ENCODE data around the gene TRIM44.
"Not testable (repeated sequence)": the region's sequence is repeated elsewhere in the genome, so short reads cannot be mapped to it uniquely, and the experiment has no call there.

Gene TRIM44

GRCh38 chr11:35761899-35762298 is 99.3 kb downstream of the TRIM44 start:
- H3K4me3 ChIP-seq (ENCODE audit: low read length): no peak overlapping the region
- TF ChIP-seq ZNF274 (IDR thresholded peaks at IDR 0.05; ENCODE audit: low read depth, low read length): no peak

DNA sequence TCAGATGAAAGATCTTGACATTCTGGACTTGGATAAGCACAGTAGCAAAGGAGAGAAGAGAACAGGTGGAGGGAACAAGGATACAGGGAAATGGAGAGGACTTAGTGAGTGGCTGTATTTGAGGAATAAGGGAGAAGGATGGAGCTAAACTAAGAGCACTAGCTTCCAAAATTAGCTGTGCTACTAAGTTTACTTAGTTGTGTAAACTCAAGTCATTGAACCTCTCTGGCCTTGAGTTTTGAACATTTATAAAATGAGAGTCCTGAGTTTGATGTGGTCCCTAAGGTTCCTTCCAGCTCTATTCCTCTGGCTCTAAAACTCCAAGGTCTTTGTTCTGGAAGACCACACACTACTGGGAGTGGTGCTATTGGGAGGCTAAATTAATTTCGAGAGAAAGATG is 100.7 kb downstream of the TRIM44 start:
- TF ChIP-seq ZNF274 (IDR thresholded peaks at IDR 0.05; ENCODE audit: low read depth, low read length): no peak
- H3K4me3 ChIP-seq (ENCODE audit: low read length): no peak overlapping the region

- H3K4me3 ChIP-seq (ENCODE audit: low read length): no peak overlapping the region
- no peak for TF ChIP-seq ZNF274 (IDR thresholded peaks at IDR 0.05; ENCODE audit: low read depth, low read length)
Measured at GRCh38 chr11:35763765-35764164, 101.2 kb downstream of the TRIM44 start.

DNA sequence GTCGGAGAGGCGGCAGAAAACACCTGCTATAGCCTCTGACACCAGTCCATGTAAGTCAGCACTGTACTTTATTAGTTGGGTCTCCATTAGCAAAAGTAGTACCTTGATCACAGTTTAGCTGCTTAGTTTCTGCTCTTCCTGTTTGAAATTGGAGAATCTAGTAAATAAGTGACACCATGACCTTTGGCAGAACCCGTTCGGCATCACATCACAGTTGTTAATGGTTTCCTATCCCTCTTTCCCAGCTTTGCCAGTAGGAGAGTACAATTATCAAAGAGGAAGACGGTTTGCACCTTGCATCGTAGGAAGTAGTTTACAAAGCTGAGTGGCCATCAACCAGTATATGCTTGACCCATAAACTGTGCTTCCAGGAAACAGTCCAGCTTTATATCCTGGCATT is 101.8 kb downstream of the TRIM44 start:
- no peak overlapping the region for H3K4me3 ChIP-seq (ENCODE audit: low read length)
- TF ChIP-seq ZNF274 (IDR thresholded peaks at IDR 0.05; ENCODE audit: low read depth, low read length): no peak

DNA sequence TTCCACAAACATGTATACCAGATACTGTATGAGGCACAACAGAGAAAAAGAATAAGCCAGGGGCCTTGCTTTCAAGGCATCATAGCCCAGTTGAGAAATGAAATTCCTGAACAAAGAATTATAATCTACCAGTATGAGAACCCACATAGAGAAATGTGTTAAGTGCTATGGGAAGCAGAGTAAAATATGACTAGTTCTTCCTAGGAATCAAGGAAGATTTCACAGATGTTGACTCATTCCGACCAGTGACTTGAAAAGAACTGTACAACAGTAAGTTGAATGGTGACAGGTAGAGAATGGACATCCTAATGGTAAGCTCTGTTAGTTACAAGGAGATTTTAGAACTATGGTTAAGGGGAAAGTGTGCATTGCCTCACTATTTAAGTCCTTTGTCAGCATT is 102.6 kb downstream of the TRIM44 start:
- no peak for TF ChIP-seq ZNF274 (IDR thresholded peaks at IDR 0.05; ENCODE audit: low read depth, low read length)
- H3K4me3 ChIP-seq (ENCODE audit: low read length): no peak overlapping the region

GRCh38 chr11:35766651-35767050 is 104.1 kb downstream of the TRIM44 start:
- TF ChIP-seq ZNF274 (IDR thresholded peaks at IDR 0.05; ENCODE audit: low read depth, low read length): no peak
- H3K4me3 ChIP-seq (ENCODE audit: low read length): no peak overlapping the region

DNA sequence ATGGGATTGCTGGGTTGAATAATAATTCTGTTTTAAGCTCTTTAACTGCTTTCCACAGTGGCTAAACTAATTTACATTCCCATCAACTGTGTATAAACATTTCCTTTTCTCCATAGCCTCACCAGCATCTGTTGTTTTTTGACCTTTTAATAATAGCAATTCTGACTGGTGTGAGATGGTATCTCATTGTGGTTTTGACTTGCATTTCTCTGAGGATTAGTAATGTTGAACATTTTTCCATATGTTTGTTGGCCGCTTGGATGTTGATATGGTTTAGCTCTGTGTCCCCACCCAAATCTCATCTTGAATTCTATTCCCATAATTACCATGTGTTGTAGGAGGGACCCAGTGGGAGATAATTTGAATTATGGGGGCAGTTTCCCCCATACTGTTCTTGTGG is 107.8 kb downstream of the TRIM44 start:
- H3K4me3 ChIP-seq (ENCODE audit: low read length): not testable (repeated sequence)

GRCh38 chr11:35771722-35772121 is 109.1 kb downstream of the TRIM44 start:
- TF ChIP-seq ZNF274 (IDR thresholded peaks at IDR 0.05; ENCODE audit: low read depth, low read length): no peak

DNA sequence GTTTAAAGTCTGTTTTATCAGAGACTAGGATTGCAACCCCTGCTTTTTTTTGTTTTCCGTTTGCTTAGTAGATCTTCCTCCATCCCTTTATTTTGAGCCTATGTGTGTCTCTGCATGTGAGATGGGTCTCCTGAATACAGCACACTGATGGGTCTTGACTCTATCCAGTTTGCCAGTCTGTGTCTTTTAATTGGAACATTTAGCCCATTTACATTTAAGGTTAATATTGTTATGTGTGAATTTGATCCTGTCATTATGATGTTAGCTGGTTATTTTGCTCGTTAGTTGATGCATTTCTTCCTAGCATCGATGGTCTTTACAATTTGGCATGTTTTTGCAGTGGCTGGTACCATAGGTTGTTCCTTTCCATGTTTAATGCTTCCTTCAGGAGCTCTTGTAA is 114.7 kb downstream of the TRIM44 start:
- not testable (repeated sequence) for H3K4me3 ChIP-seq (ENCODE audit: low read length)

More at GRCh38 chr11:35771722-35772121, 109.1 kb downstream of the TRIM44 start:
- H3K4me3 ChIP-seq (ENCODE audit: low read length): no peak overlapping the region

DNA sequence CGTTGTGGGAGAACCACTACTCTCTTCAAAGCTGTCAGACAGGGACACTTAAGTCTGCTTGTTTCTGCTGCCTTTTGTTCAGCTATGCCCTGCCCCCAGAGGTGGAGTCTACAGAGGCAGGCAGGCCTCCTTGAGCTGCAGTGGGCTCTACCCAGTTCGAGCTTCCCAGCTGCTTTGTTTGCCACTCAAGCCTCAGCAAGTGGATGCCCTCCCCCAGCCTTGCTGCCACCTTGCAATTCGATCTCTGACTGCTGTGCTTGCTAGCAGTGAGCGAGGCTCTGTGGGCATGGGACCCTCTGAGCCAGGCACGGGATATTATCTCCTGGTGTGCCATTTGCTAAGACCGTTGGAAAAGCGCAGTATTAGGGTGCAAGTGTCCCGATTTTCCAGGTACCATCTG is 116.4 kb downstream of the TRIM44 start:
- H3K4me3 ChIP-seq (ENCODE audit: low read length): not testable (repeated sequence)

GRCh38 chr11:35779409-35779808 is 116.8 kb downstream of the TRIM44 start:
- no peak for TF ChIP-seq ZNF274 (IDR thresholded peaks at IDR 0.05; ENCODE audit: low read depth, low read length)
- no peak overlapping the region for H3K4me3 ChIP-seq (ENCODE audit: low read length)

DNA sequence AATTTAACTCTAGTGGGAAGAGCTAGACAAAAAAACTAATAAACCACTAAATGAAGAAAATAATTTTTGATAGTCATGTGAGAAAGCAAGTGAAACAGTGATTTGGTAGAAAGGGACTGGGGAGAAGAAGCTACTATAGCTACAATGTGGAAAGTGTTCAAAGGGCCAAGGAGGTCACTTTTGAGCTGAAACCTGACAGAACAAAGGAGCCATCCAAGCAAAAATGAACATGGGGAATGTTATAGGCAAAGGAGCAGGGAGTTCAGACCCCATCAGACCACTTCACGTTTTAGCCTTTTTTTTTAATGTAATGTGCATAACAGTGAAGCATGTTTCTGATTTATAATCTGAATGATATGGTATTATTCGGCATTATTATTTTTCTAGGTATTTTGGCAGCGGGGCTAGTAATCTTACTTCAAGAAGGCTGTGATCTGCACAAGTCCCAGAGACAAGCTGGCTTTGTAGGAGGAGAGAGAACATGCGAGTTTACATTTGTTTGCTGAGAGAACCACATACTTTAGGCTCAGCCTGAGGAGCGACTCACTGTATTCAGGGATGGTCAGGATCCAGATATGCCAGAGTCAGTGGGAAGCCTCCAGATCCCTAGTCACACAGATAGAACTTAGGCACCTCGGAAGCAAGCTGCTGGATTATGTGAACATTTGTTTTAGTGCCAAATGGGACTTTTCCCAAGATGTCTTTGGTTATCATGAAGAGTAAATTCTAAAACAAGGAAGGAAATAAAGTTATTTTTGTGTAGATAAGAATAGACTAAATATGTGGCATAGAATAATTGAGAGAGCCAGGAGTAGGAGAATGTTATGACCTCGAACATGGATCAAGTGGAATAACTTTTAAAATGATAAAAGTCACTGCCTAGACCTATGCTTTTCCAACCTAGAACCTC is 118.6 kb downstream of the TRIM44 start:
- TF ChIP-seq ZNF274 (IDR thresholded peaks at IDR 0.05; ENCODE audit: low read depth, low read length): no peak
- H3K4me3 ChIP-seq (ENCODE audit: low read length): no peak overlapping the region

- TF ChIP-seq ZNF274 (IDR thresholded peaks at IDR 0.05; ENCODE audit: low read depth, low read length): no peak
- no peak overlapping the region for H3K4me3 ChIP-seq (ENCODE audit: low read length)
Measured at GRCh38 chr11:35781861-35782470, 119.4 kb downstream of the TRIM44 start.

GRCh38 chr11:35783809-35784208 is 121.2 kb downstream of the TRIM44 start:
- TF ChIP-seq ZNF274 (IDR thresholded peaks at IDR 0.05; ENCODE audit: low read depth, low read length): no peak
- no peak overlapping the region for H3K4me3 ChIP-seq (ENCODE audit: low read length)

- H3K4me3 ChIP-seq (ENCODE audit: low read length): no peak overlapping the region
- no peak for TF ChIP-seq ZNF274 (IDR thresholded peaks at IDR 0.05; ENCODE audit: low read depth, low read length)
Measured at GRCh38 chr11:35784699-35785098, 122.1 kb downstream of the TRIM44 start.

Measured in GM08714 (cell line).